HEK293 (cell line): ENCODE measurements around the gene ASPSCR1.

Experiments
- CTCF ChIA-PET: fragments of 350-600 bp; formaldehyde crosslinking; extraction: SDS; loops from one replicate; lab custom pipeline; 2021; ENCODE audit warnings: antibody characterized with exemption; lab: Yijun Ruan, JAX
- POLR2A ChIA-PET: fragments of 300-600 bp; formaldehyde crosslinking; extraction: SDS; loops from one replicate; lab custom pipeline; 2020; ENCODE audit warnings: antibody characterized with exemption, inconsistent platforms; lab: Yijun Ruan, JAX
- H3K27ac ChIP-seq: fragments of 200-500 bp; sonication (Bioruptor generic); 2 replicates; pipeline ENCODE4 v1.5.1; 2014; ENCODE audit warnings: low read depth, low read length, control low read depth, inconsistent platforms; ENCODE audit errors: extremely low read depth
- H3K36me3 ChIP-seq, 2 experiments: fragments of 200-500 bp in 1 of 2; sonication (Bioruptor generic) in 1 of 2; 1 replicate in 1 of 2; 2 replicates in 1 of 2; pipeline ENCODE4 v1.5.1; 2014 to 2017; ENCODE audit warnings: inconsistent platforms in 2 of 2, low read length in 2 of 2; ENCODE audit not compliant: control insufficient read depth in 2 of 2, insufficient read depth in 1 of 2
- H3K4me1 ChIP-seq: fragments of 200-500 bp; sonication (Bioruptor generic); 2 replicates; pipeline ENCODE4 v1.5.1; 2014; ENCODE audit warnings: mild to moderate bottlenecking, low read length, inconsistent platforms; ENCODE audit not compliant: control insufficient read depth, insufficient read depth
- H3K4me3 ChIP-seq: 2 replicates; pipeline ENCODE4 v1.5.1; 2011; ENCODE audit warnings: low read depth, mild to moderate bottlenecking, control low read depth, low read length, moderate library complexity
- H3K9me3 ChIP-seq: fragments of 200-500 bp; sonication (Bioruptor generic); 2 replicates; pipeline ENCODE4 v1.5.1; 2014; ENCODE audit warnings: low read depth, low read length, inconsistent platforms; ENCODE audit not compliant: control insufficient read depth, insufficient read depth
- EGR2 ChIP-seq: fragments of 450-650 bp; formaldehyde crosslinking; IDR thresholded peaks from 2 replicates; pipeline ENCODE4 v1.5.1; 2016; ENCODE audit warnings: low read depth, missing biosample characterization, missing genetic modification characterization
- GLIS2 ChIP-seq: fragments of 450-650 bp; formaldehyde crosslinking; IDR thresholded peaks from 2 replicates; pipeline ENCODE4 v1.5.1; 2016; ENCODE audit warnings: missing biosample characterization, missing genetic modification characterization
- KLF7 ChIP-seq: fragments of 450-650 bp; formaldehyde crosslinking; IDR thresholded peaks from 2 replicates; pipeline ENCODE4 v1.5.1; 2016; ENCODE audit warnings: missing biosample characterization, missing genetic modification characterization, borderline replicate concordance
- OSR2 ChIP-seq: fragments of 450-650 bp; formaldehyde crosslinking; IDR thresholded peaks from 2 replicates; pipeline ENCODE4 v1.5.1; 2016; ENCODE audit warnings: missing biosample characterization, missing genetic modification characterization
- RBAK ChIP-seq: fragments of 450-650 bp; formaldehyde crosslinking; IDR thresholded peaks from 2 replicates; pipeline ENCODE4 v1.5.1; 2016; ENCODE audit warnings: missing biosample characterization, missing genetic modification characterization
- SP2 ChIP-seq: fragments of 450-650 bp; formaldehyde crosslinking; IDR thresholded peaks from 2 replicates; pipeline ENCODE4 v1.5.1; 2016; ENCODE audit warnings: missing biosample characterization, missing genetic modification characterization
- SP3 ChIP-seq: fragments of 450-650 bp; formaldehyde crosslinking; IDR thresholded peaks from 2 replicates; pipeline ENCODE4 v1.5.1; 2016; ENCODE audit warnings: missing biosample characterization, missing genetic modification characterization
- TCF7L2 ChIP-seq: IDR thresholded peaks from 2 replicates; pipeline ENCODE4 v1.6.1; 2011; ENCODE audit warnings: low read depth, mild to moderate bottlenecking, inconsistent platforms, low read length, moderate library complexity, borderline replicate concordance
- ZIC2 ChIP-seq: fragments of 450-650 bp; formaldehyde crosslinking; IDR thresholded peaks from 2 replicates; pipeline ENCODE4 v1.5.1; 2016; ENCODE audit warnings: missing biosample characterization, missing genetic modification characterization
- ZNF114 ChIP-seq: fragments of 450-650 bp; formaldehyde crosslinking; IDR thresholded peaks from 2 replicates; pipeline ENCODE4 v1.5.0; 2017; ENCODE audit warnings: missing biosample characterization, missing genetic modification characterization
- ZNF335 ChIP-seq: fragments of 450-650 bp; formaldehyde crosslinking; conservative IDR thresholded peaks from 2 replicates; pipeline ENCODE4 v1.5.1; 2016; ENCODE audit warnings: missing biosample characterization, missing genetic modification characterization
- ZNF394 ChIP-seq: fragments of 450-650 bp; formaldehyde crosslinking; IDR thresholded peaks from 2 replicates; pipeline ENCODE4 v1.5.1; 2016; ENCODE audit warnings: missing biosample characterization, missing genetic modification characterization, mild to moderate bottlenecking, moderate library complexity, borderline replicate concordance
- ZNF398 ChIP-seq: fragments of 450-650 bp; formaldehyde crosslinking; IDR thresholded peaks from 2 replicates; pipeline ENCODE4 v1.5.1; 2017; ENCODE audit warnings: missing biosample characterization, missing genetic modification characterization
- ZNF510 ChIP-seq: fragments of 450-650 bp; formaldehyde crosslinking; IDR thresholded peaks from 2 replicates; pipeline ENCODE4 v1.5.1; 2018; ENCODE audit warnings: mild to moderate bottlenecking, missing genetic modification characterization, missing biosample characterization; ENCODE audit not compliant: insufficient replicate concordance
- ZNF518A ChIP-seq: fragments of 450-650 bp; formaldehyde crosslinking; conservative IDR thresholded peaks from 2 replicates; pipeline ENCODE4 v1.5.1; 2016; ENCODE audit warnings: low read depth, missing biosample characterization, missing genetic modification characterization
- ZNF561 ChIP-seq: fragments of 450-650 bp; IDR thresholded peaks from 2 replicates; pipeline ENCODE4 v1.5.1; 2018; ENCODE audit warnings: missing biosample characterization, missing genetic modification characterization, borderline replicate concordance
- TF ChIP-seq, protein P1 (sequence below): fragments of 450-650 bp; formaldehyde crosslinking; IDR thresholded peaks from 2 replicates; pipeline ENCODE4 v1.5.1; 2016; ENCODE audit warnings: missing biosample characterization, missing genetic modification characterization
- TF ChIP-seq, protein P2 (sequence below): fragments of 450-650 bp; formaldehyde crosslinking; IDR thresholded peaks from 2 replicates; pipeline ENCODE4 v1.5.1; 2016; ENCODE audit warnings: missing biosample characterization, missing genetic modification characterization

Gene ASPSCR1

DNA sequence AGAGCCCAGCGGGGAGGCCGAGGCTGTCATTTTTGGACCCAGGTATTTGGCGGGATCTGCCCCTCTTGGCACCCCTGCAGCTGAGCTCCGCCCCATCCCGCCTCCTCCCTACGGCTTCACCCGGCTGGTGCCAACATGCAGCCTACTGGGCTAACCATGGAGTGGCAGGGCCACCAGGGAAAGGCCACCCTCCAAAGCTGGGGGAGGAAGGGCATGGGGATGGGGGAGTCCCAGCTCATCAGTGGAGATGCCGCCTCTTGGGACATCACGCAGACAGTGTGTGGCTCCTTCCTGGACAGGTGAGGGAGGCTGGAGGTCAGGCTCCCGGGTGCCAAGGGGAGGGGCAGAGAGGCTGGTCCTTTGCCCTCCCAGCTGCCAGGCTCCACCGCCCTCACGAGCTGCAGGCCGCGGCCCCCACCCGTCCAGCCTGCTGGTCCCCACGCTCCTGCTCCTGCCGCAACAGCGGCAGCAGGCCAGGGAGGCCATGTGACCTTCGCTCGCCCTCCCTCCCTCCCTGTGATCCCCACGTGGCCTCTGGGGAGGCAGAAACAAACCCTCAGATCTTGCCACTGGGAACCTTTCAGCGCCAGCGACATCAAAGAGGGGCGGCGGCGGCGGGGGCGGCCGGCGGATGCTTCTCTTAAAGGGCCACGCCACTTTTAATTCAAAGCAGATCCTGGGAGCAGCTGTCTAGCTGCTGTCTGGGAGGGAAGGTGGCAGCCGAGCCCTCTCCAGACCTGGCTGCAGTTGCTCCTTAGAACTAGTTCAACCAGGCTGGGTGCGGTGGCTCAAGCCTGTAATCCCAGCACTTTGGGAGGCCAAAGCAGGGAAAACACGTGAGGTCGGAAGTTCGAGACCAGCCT is 9.7 kb upstream of the ASPSCR1 start (continued):
- TF ChIP-seq ZNF398 (tag by site-specific recombination) (peak; percentile 55; the same call in 1 of the 2 replicates), TCF7L2 (peak; percentile 99; the same call in 1 of the 2 replicates), ZNF561 (tag by site-specific recombination) (0 out of 2 replicates have a peak, but pooled peaks have one; percentile 80), GLIS2 (tag by site-specific recombination) (peak; percentile 69), ZIC2 (tag by site-specific recombination) (peak; percentile 61), OSR2 (tag by site-specific recombination) (peak; percentile 22; the same call in 1 of the 2 replicates), ZNF518A (tag by site-specific recombination) (no peak), KLF7 (tag by site-specific recombination) (no peak), ZNF335 (tag by site-specific recombination) (peak; percentile 37; the same call in 1 of the 2 replicates), ZNF510 (tag by site-specific recombination) (no peak), EGR2 (tag by site-specific recombination) (peak; percentile 44; the same call in 1 of the 2 replicates), ZNF394 (tag by site-specific recombination) (peak; percentile 38; the same call in 1 of the 2 replicates)
- TF ChIP-seq, protein P1, sequence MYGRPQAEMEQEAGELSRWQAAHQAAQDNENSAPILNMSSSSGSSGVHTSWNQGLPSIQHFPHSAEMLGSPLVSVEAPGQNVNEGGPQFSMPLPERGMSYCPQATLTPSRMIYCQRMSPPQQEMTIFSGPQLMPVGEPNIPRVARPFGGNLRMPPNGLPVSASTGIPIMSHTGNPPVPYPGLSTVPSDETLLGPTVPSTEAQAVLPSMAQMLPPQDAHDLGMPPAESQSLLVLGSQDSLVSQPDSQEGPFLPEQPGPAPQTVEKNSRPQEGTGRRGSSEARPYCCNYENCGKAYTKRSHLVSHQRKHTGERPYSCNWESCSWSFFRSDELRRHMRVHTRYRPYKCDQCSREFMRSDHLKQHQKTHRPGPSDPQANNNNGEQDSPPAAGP (tag by site-specific recombination), result no peak
- TF ChIP-seq, protein P2, sequence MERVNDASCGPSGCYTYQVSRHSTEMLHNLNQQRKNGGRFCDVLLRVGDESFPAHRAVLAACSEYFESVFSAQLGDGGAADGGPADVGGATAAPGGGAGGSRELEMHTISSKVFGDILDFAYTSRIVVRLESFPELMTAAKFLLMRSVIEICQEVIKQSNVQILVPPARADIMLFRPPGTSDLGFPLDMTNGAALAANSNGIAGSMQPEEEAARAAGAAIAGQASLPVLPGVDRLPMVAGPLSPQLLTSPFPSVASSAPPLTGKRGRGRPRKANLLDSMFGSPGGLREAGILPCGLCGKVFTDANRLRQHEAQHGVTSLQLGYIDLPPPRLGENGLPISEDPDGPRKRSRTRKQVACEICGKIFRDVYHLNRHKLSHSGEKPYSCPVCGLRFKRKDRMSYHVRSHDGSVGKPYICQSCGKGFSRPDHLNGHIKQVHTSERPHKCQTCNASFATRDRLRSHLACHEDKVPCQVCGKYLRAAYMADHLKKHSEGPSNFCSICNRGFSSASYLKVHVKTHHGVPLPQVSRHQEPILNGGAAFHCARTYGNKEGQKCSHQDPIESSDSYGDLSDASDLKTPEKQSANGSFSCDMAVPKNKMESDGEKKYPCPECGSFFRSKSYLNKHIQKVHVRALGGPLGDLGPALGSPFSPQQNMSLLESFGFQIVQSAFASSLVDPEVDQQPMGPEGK (tag by site-specific recombination), result peak; percentile 66

DNA sequence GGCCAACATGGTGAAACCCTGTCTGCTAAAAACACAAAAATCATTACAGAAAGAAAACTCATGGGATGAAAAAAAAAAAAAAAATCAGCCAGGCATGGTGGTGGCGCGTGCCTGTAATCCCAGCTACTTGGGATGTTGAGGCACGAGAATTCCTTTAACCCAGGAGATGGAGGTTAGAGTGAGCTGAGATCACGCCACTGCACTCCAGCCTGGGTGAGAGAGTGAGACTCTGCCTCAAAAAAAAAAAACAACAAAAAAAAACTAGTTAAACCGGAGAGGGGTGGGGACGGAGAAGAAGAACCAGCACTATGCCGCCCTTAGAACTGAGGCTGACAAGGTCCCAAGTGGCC is 9.1 kb upstream of the ASPSCR1 start:
- POLR2A ChIA-PET, result interaction anchor here (0.7 kb wide), 3 partner anchors 9 to 729 kb away, joined by 4 to 6 read pairs (median 5); partner anchors contain the start of genes ASPSCR1 and NDUFAF8

More for the DNA sequence above, 9.1 kb upstream of the ASPSCR1 start:
- Histone ChIP-seq H3K36me3 (no peaks in the 10 kb centered on the region), H3K4me1 (no peaks in the 10 kb centered on the region), H3K27ac (no peak overlapping the region), H3K9me3 (no peaks in the 10 kb centered on the region), H3K4me3 (no peak overlapping the region)
- CTCF ChIA-PET, result interaction anchor here (1.3 to 1.8 kb wide), 3 partner anchors 9 to 51 kb away, joined by 3 to 9 read pairs (median 7); no protein-coding TSS in a partner anchor
- no peak for TF ChIP-seq SP3 (tag by site-specific recombination)
- TF ChIP-seq SP2 (tag by site-specific recombination), result no peak
- TF ChIP-seq RBAK, result no peak
- TF ChIP-seq ZNF114, result no peak
